Fibroblast of lung (primary cell): ENCODE data around the gene MMUT.

Source experiments
- CTCF ChIP-seq, 2 donors: IDR thresholded peaks in 1 of 2; conservative IDR thresholded peaks in 1 of 2; 1 replicate in 1 of 2; 2 replicates in 1 of 2; pipeline ENCODE4 v1.5.1; 2011 to 2012; ENCODE audit warnings: low read length in 2 of 2, control low read depth in 1 of 2, inconsistent platforms in 1 of 2, low read depth in 1 of 2, mild to moderate bottlenecking in 1 of 2
- EZH2 ChIP-seq: IDR thresholded peaks from 2 replicates; pipeline ENCODE4 v1.5.1; 2012; ENCODE audit warnings: low read length, control low read depth, mild to moderate bottlenecking; ENCODE audit errors: missing control alignments

GRCh38 chr6:49416195-49416594 is 46.9 kb downstream of the MMUT start:
- TF ChIP-seq EZH2 (no peak), CTCF (conservative IDR thresholded peaks at IDR 0.05 in 1 of 2, IDR thresholded peaks at IDR 0.05 in 1 of 2; ENCODE audit: low read depth in 1 of 2, low read length in 2 of 2) (no peak)
